Measurements from ENCODE around the gene ABCE1. TPM values are rescaled to one million over a fixed set of nuclear protein-coding genes. Genes with fewer than 3 reads are reported as not detected.

The ABCE1 gene
- polyA plus RNA-seq, 1 donor (not counting 4 experiments of a cell fraction or from before 2014, with no cell fraction given) = 110 TPM

GRCh38 chr4:145075742-145076468 lies 22.2 kb upstream of the ABCE1 start:
- DNase-seq (ENCODE audit: low read depth, low spot score) (no peak), FAIRE-seq (no peak)
- Histone ChIP-seq H2AFZ (ENCODE audit: control insufficient read depth, low read length) (no peak overlapping the region), H3K27me3 (ENCODE audit: control insufficient read depth, extremely low read depth, insufficient read depth, low read length) (no peaks in the 10 kb centered on the region), H3K36me3 (ENCODE audit: control insufficient read depth in 2 of 2, extremely low read depth in 1 of 2, insufficient read depth in 2 of 2, low read length in 2 of 2) (peaks cover 0 to 2% of the 10 kb centered on the region in 2 experiments), H3K4me1 (ENCODE audit: control insufficient read depth, extremely low read depth, insufficient read depth, low read length) (no peaks in the 10 kb centered on the region), H3K9ac (ENCODE audit: control insufficient read depth, extremely low read depth, insufficient read depth, low read length) (no peak overlapping the region), H3K27ac (ENCODE audit: control insufficient read depth, insufficient read depth, low read length) (no peak overlapping the region), H3K79me2 (ENCODE audit: control insufficient read depth, insufficient read depth, low read length) (peaks cover 33% of the 10 kb centered on the region), H3K9me3 (ENCODE audit: control insufficient read depth, low read depth, low read length) (no peaks in the 10 kb centered on the region), H3K9me1 (ENCODE audit: control insufficient read depth, extremely low read depth, insufficient read depth, low read length) (no peaks in the 10 kb centered on the region), H4K20me1 (ENCODE audit: control insufficient read depth, extremely low read depth, insufficient read depth, low read length) (no peaks in the 10 kb centered on the region), H3K4me3 (ENCODE audit: control insufficient read depth in 2 of 3, extremely low read depth in 1 of 3, insufficient read depth in 2 of 3, low read depth in 1 of 3, low read length in 3 of 3) (no peak overlapping the region), H3K4me2 (ENCODE audit: control insufficient read depth, extremely low read depth, insufficient read depth, low read depth, low read length) (no peak overlapping the region)
- TF ChIP-seq EZH2 (IDR thresholded peaks at IDR 0.05; ENCODE audit: low read length) = no peak
- TF ChIP-seq, protein P1, sequence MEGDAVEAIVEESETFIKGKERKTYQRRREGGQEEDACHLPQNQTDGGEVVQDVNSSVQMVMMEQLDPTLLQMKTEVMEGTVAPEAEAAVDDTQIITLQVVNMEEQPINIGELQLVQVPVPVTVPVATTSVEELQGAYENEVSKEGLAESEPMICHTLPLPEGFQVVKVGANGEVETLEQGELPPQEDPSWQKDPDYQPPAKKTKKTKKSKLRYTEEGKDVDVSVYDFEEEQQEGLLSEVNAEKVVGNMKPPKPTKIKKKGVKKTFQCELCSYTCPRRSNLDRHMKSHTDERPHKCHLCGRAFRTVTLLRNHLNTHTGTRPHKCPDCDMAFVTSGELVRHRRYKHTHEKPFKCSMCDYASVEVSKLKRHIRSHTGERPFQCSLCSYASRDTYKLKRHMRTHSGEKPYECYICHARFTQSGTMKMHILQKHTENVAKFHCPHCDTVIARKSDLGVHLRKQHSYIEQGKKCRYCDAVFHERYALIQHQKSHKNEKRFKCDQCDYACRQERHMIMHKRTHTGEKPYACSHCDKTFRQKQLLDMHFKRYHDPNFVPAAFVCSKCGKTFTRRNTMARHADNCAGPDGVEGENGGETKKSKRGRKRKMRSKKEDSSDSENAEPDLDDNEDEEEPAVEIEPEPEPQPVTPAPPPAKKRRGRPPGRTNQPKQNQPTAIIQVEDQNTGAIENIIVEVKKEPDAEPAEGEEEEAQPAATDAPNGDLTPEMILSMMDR (optimal IDR thresholded peaks at IDR 0.05 in 1 of 3, IDR thresholded peaks at IDR 0.05 in 1 of 3, conservative IDR thresholded peaks at IDR 0.05 in 1 of 3; ENCODE audit: extremely low read depth in 1 of 3, insufficient read depth in 2 of 3, low read length in 3 of 3) = no peak
- dilution Hi-C loops (cut with MboI; ENCODE audit: extremely low pct_ligation_motif_present, low sequenced_read_pairs) = no loop called here

DNA sequence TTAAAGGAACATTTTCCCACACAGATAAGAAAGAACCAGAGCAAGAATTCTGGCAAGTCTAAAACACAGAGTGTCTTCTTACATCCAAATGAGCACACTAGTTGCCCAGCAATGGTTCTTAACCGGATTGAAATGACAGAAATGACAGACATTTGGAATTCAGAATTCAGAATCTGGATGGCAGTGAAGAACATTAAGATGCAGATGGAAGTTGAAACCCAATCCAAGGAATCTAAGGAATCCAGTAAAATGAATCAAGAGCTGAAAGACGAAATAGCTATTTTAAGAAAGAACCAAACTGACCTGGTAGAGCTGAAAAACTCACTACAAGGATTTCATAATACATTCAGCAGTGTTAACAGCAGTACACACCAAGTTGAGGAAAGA lies 21.6 kb upstream of the ABCE1 start:
- Histone ChIP-seq H3K9me1 (ENCODE audit: control insufficient read depth, extremely low read depth, insufficient read depth, low read length) (no peaks in the 10 kb centered on the region), H4K20me1 (ENCODE audit: control insufficient read depth, extremely low read depth, insufficient read depth, low read length) (no peaks in the 10 kb centered on the region), H3K79me2 (ENCODE audit: control insufficient read depth, insufficient read depth, low read length) (peaks cover 33% of the 10 kb centered on the region), H3K4me2 (ENCODE audit: control insufficient read depth, extremely low read depth, insufficient read depth, low read depth, low read length) (no peak overlapping the region), H3K27me3 (ENCODE audit: control insufficient read depth, extremely low read depth, insufficient read depth, low read length) (no peaks in the 10 kb centered on the region), H3K9ac (ENCODE audit: control insufficient read depth, extremely low read depth, insufficient read depth, low read length) (no peak overlapping the region), H2AFZ (ENCODE audit: control insufficient read depth, low read length) (no peak overlapping the region), H3K9me3 (ENCODE audit: control insufficient read depth, low read depth, low read length) (no peaks in the 10 kb centered on the region), H3K4me1 (ENCODE audit: control insufficient read depth, extremely low read depth, insufficient read depth, low read length) (no peaks in the 10 kb centered on the region), H3K27ac (ENCODE audit: control insufficient read depth, insufficient read depth, low read length) (no peak overlapping the region), H3K4me3 (ENCODE audit: control insufficient read depth in 2 of 3, extremely low read depth in 1 of 3, insufficient read depth in 2 of 3, low read depth in 1 of 3, low read length in 3 of 3) (no peak overlapping the region), H3K36me3 (ENCODE audit: control insufficient read depth in 2 of 2, extremely low read depth in 1 of 2, insufficient read depth in 2 of 2, low read length in 2 of 2) (peaks cover 0 to 2% of the 10 kb centered on the region in 2 experiments)
- dilution Hi-C loops (cut with MboI; ENCODE audit: extremely low pct_ligation_motif_present, low sequenced_read_pairs) = no loop called here
- TF ChIP-seq, protein P1 (optimal IDR thresholded peaks at IDR 0.05 in 1 of 3, IDR thresholded peaks at IDR 0.05 in 1 of 3, conservative IDR thresholded peaks at IDR 0.05 in 1 of 3; ENCODE audit: extremely low read depth in 1 of 3, insufficient read depth in 2 of 3, low read length in 3 of 3) = no peak
- TF ChIP-seq EZH2 (IDR thresholded peaks at IDR 0.05; ENCODE audit: low read length) = no peak
- DNase-seq (ENCODE audit: low read depth, low spot score) = no peak
- no peak for FAIRE-seq
